NT2/D1 (cell line): ENCODE data around the gene SAA4.
"Not testable (repeated sequence)": the region's sequence is repeated elsewhere in the genome, so short reads cannot be mapped to it uniquely, and the experiment has no call there.

ENCODE experiments used
- DNase-seq: peaks from one replicate; pipeline ENCODE4 v3.0.0-alpha.2; 2011; ENCODE audit warnings: low read depth, low spot score
- H3K27me3 ChIP-seq: 2 replicates; pipeline ENCODE4 v1.6.0; 2011; ENCODE audit warnings: mild to moderate bottlenecking; ENCODE audit not compliant: insufficient read length, insufficient read depth
- H3K36me3 ChIP-seq: 2 replicates; pipeline ENCODE4 v1.6.1; 2011; ENCODE audit warnings: mild to moderate bottlenecking, low read length, mixed read lengths; ENCODE audit not compliant: insufficient read depth, insufficient read length
- H3K4me1 ChIP-seq: 2 replicates; pipeline ENCODE4 v1.5.1; 2011; ENCODE audit not compliant: insufficient read depth, insufficient read length
- H3K4me3 ChIP-seq: 2 replicates; pipeline ENCODE4 v1.5.1; 2011; ENCODE audit warnings: low read depth; ENCODE audit not compliant: insufficient read length
- H3K9ac ChIP-seq: 2 replicates; pipeline ENCODE4 v1.6.0; 2011; ENCODE audit warnings: low read depth; ENCODE audit not compliant: insufficient read length
- H3K9me3 ChIP-seq: 2 replicates; pipeline ENCODE4 v1.5.1; 2011; ENCODE audit warnings: mild to moderate bottlenecking, low read length; ENCODE audit not compliant: insufficient read depth
- SUZ12 ChIP-seq: IDR thresholded peaks from 2 replicates; pipeline ENCODE4 v1.6.1; 2011; ENCODE audit not compliant: insufficient read length, insufficient read depth; ENCODE audit errors: extremely low read depth
- YY1 ChIP-seq: IDR thresholded peaks from 2 replicates; pipeline ENCODE4 v1.6.1; 2011; ENCODE audit not compliant: insufficient read length, insufficient read depth
- ZNF274 ChIP-seq: IDR thresholded peaks from 2 replicates; pipeline ENCODE4 v1.6.1; 2011; ENCODE audit warnings: mild to moderate bottlenecking, low read depth, low read length

Gene SAA4

DNA sequence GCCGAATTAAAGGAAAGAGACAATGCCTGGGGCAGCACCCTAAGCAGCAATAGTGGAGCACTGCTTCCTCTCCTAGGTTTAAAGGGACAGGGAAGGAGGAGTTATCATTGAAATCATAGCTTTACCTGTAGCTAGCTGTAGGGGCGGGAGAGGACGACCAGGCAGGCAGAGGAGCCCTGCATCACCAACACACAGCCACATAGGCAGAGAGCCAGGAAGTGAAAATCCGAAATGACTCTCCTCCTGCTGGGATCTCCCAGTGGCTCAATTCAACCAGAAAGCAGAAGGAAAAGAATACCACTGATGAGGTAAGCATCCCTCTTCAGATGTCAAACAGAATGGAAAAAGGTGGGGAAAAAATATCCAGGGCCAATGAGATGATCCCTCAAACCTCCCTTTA lies 43.6 kb downstream of the SAA4 start:
- no peaks in the 10 kb centered on the region for H3K4me1 ChIP-seq
- H3K9me3 ChIP-seq, result no peaks in the 10 kb centered on the region
- TF ChIP-seq YY1 (no peak), ZNF274 (no peak), SUZ12 (no peak)
- H3K36me3 ChIP-seq, result no peaks in the 10 kb centered on the region
- no peak overlapping the region for H3K4me3 ChIP-seq
- no peak overlapping the region for H3K9ac ChIP-seq
- H3K27me3 ChIP-seq, result no peaks in the 10 kb centered on the region
- DNase-seq, result no peak

GRCh38 chr11:18191376-18191775 lies 45.2 kb downstream of the SAA4 start:
- Histone ChIP-seq H3K27me3 (no peaks in the 10 kb centered on the region), H3K9me3 (no peaks in the 10 kb centered on the region)

DNA sequence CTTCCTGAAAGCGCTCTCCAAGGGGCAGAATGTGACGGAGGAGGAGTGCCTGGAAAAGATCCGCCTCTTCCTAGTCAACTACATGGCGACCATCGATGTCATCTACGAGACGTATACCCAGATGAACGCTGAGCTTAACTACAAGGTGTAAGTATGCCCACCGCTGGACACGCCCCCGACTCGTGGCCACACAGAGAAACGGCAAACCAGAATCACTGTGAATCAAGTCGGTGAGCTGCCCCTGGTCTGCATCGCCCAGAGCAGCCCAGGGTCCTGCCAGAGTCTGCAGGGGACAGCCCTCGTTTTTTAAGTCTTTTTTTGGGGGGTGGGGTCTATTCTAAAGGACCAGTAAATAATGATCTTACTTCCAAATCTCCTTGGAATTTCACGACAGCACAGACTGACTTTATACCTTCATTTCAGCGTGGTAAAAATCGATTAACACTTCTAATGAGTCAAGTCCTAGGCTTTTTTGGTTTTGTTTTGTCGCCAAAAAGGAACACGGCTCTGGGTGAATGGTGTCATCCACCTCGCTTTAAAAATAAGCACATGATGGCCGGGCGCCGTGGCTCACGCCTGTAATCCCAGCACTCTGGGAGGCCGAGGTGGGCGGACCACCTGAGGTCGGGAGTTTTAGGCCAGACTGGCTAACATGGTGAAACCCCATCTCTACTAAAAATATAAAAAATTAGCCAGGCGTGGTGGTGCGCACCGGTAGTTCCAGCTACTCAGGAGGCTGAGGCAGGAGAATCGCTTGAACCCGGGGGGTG lies 46.9 kb downstream of the SAA4 start:
- H3K27me3 ChIP-seq, DNase-seq: not testable (repeated sequence)

More at GRCh38 chr11:18191376-18191775, 45.2 kb downstream of the SAA4 start:
- H3K4me1 ChIP-seq, result no peaks in the 10 kb centered on the region
- no peak overlapping the region for H3K9ac ChIP-seq
- H3K36me3 ChIP-seq, result no peaks in the 10 kb centered on the region
- H3K4me3 ChIP-seq, result no peak overlapping the region
- DNase-seq, result no peak
- TF ChIP-seq YY1, result no peak
- TF ChIP-seq SUZ12, result no peak
- no peak for TF ChIP-seq ZNF274

GRCh38 chr11:18188796-18189195 lies 47.8 kb downstream of the SAA4 start:
- TF ChIP-seq YY1 (no peak), SUZ12 (no peak), ZNF274 (no peak)
- Histone ChIP-seq H3K4me3 (no peak overlapping the region), H3K4me1 (no peaks in the 10 kb centered on the region), H3K36me3 (no peaks in the 10 kb centered on the region), H3K9ac (no peak overlapping the region), H3K27me3 (no peaks in the 10 kb centered on the region), H3K9me3 (no peaks in the 10 kb centered on the region)
- DNase-seq, result no peak

More for the DNA sequence above, 46.9 kb downstream of the SAA4 start:
- not testable (repeated sequence) for H3K36me3 ChIP-seq, H3K4me1 ChIP-seq, H3K9me3 ChIP-seq, H3K4me3 ChIP-seq, H3K9ac ChIP-seq
